ENCODE measurements around the gene NRDC.

- TF ChIP-seq CTCF (IDR thresholded peaks at IDR 0.05; ENCODE audit: low read depth, low read length, poor library complexity, severe bottlenecking), result no peak
- no peak for TF ChIP-seq EZH2phosphoT487 (IDR thresholded peaks at IDR 0.05; ENCODE audit: borderline replicate concordance, low read length)
Observed at GRCh38 chr1:51829058-51829457, 49.5 kb downstream of the NRDC start.

Measured in DOHH2 (cell line).